Nephron progenitor cell (in vitro differentiated cells): ENCODE data around the gene HORMAD2.
"Not testable (repeated sequence)": the region's sequence is repeated elsewhere in the genome, so short reads cannot be mapped to it uniquely, and the experiment has no call there.

Experiments used
- DNase-seq: peaks from one replicate; pipeline ENCODE4 v3.0.0; 2021
- H3K27ac Mint-ChIP-seq: 2 replicates; pipeline ENCODE4 v1.8.0; 2021; ENCODE audit warnings: mild to moderate bottlenecking, moderate library complexity, mixed read lengths
- H3K27me3 Mint-ChIP-seq: 2 replicates; pipeline ENCODE4 v1.8.0; 2021; ENCODE audit warnings: mild to moderate bottlenecking, low read depth, mixed read lengths; ENCODE audit not compliant: poor library complexity
- H3K36me3 Mint-ChIP-seq: 2 replicates; pipeline ENCODE4 v1.8.0; 2021; ENCODE audit warnings: low read depth, mixed read lengths
- H3K4me1 Mint-ChIP-seq: 2 replicates; pipeline ENCODE4 v1.8.0; 2021; ENCODE audit warnings: mixed read lengths
- H3K4me3 Mint-ChIP-seq: 2 replicates; pipeline ENCODE4 v1.8.0; 2021; ENCODE audit warnings: mild to moderate bottlenecking, moderate library complexity, mixed read lengths
- H3K9me3 Mint-ChIP-seq: 2 replicates; pipeline ENCODE4 v1.8.0; 2021; ENCODE audit warnings: mild to moderate bottlenecking, moderate library complexity, mixed read lengths
- TF ChIP-seq, protein P1 (sequence below): fragments of 200-600 bp; sonication (generic); IDR thresholded peaks from 2 replicates; pipeline ENCODE4 v1.5.0; 2021; ENCODE audit warnings: antibody characterized with exemption

The HORMAD2 gene

DNA sequence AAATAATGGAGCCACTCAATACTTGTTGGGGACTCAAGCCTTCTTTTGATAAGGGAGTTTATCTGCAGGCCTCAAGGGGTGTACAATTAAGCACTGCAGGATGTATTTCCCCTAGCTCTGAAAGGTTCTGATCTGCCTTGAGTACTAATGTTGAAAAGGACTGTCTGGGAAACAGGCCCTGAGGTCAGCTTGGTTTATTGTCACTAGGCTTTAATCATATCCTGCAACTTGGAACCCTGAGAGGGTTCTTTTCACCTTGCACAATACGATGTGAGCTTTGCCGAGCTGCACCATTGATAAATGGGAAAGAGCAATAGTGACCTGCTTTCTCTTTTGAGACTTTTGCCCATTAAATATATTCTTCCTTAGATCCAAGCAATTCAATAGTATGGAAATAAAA lies 31.6 kb upstream of the HORMAD2 start:
- no peaks in the 10 kb centered on the region for H3K4me1 Mint-ChIP-seq
- TF ChIP-seq, protein P1, sequence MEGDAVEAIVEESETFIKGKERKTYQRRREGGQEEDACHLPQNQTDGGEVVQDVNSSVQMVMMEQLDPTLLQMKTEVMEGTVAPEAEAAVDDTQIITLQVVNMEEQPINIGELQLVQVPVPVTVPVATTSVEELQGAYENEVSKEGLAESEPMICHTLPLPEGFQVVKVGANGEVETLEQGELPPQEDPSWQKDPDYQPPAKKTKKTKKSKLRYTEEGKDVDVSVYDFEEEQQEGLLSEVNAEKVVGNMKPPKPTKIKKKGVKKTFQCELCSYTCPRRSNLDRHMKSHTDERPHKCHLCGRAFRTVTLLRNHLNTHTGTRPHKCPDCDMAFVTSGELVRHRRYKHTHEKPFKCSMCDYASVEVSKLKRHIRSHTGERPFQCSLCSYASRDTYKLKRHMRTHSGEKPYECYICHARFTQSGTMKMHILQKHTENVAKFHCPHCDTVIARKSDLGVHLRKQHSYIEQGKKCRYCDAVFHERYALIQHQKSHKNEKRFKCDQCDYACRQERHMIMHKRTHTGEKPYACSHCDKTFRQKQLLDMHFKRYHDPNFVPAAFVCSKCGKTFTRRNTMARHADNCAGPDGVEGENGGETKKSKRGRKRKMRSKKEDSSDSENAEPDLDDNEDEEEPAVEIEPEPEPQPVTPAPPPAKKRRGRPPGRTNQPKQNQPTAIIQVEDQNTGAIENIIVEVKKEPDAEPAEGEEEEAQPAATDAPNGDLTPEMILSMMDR, result no peak
- H3K4me3 Mint-ChIP-seq, result no peak overlapping the region
- DNase-seq, result no peak
- no peaks in the 10 kb centered on the region for H3K36me3 Mint-ChIP-seq
- no peaks in the 10 kb centered on the region for H3K9me3 Mint-ChIP-seq
- peaks cover 3% of the 10 kb centered on the region for H3K27me3 Mint-ChIP-seq
- H3K27ac Mint-ChIP-seq, result no peak overlapping the region

DNA sequence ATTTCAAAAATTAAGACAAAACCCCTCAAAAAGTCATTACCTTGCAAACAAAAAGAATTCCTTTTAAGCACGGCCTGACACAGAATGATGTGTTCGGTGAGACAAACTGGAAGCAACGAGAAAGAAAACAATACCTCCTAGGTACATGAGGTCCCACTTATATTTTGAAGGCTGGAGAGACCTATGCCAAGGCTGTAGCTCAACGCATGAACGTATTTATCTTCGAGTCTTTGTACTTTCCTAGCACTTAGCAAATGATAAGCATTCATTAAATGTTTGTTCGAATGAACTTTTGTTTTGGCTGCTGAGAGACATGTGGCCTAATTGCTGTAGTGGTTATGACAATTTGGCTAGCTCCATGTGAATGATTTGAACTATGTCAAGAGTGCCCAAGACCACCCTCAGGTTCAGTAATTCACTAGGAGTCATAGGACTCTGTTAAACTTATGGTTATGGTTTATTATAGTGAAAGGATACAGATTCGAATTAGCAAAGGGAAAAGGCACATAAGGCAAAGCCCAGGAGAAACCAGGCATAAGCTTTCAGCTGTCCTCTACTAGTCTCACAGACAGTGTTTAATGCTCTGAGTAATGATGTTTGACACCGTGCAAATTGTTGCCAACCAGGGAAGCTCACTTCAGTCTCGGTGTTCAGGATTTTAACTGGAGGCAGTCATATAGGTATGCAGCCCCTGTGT lies 26.0 kb upstream of the HORMAD2 start:
- TF ChIP-seq, protein P1, result no peak
- no peak overlapping the region for H3K27ac Mint-ChIP-seq
- peaks cover 25% of the 10 kb centered on the region for H3K9me3 Mint-ChIP-seq
- H3K36me3 Mint-ChIP-seq, result peaks cover 4% of the 10 kb centered on the region
- H3K27me3 Mint-ChIP-seq, result peaks cover 4% of the 10 kb centered on the region
- H3K4me3 Mint-ChIP-seq, result no peak overlapping the region
- DNase-seq, result no peak
- H3K4me1 Mint-ChIP-seq, result no peaks in the 10 kb centered on the region

- Mint-ChIP-seq H3K4me3 (no peak overlapping the region), H3K4me1 (no peaks in the 10 kb centered on the region), H3K27ac (no peak overlapping the region), H3K9me3 (peaks cover 28% of the 10 kb centered on the region), H3K36me3 (peaks cover 4% of the 10 kb centered on the region), H3K27me3 (peaks cover 4% of the 10 kb centered on the region)
- DNase-seq, result no peak
- TF ChIP-seq, protein P1, result no peak
These were observed 25.5 kb upstream of the HORMAD2 start for GRCh38 chr22:30054764-30055069.

- Mint-ChIP-seq H3K27me3 (peaks cover 4% of the 10 kb centered on the region), H3K9me3 (peaks cover 28% of the 10 kb centered on the region), H3K4me3 (no peak overlapping the region), H3K27ac (no peak overlapping the region), H3K4me1 (no peaks in the 10 kb centered on the region), H3K36me3 (peaks cover 4% of the 10 kb centered on the region)
- TF ChIP-seq, protein P1, result no peak
- DNase-seq, result no peak
These were observed 24.2 kb upstream of the HORMAD2 start for GRCh38 chr22:30056015-30056414.

GRCh38 chr22:30057375-30057774 lies 22.9 kb upstream of the HORMAD2 start:
- H3K36me3 Mint-ChIP-seq, result peaks cover 4% of the 10 kb centered on the region
- peaks cover 4% of the 10 kb centered on the region for H3K27me3 Mint-ChIP-seq
- DNase-seq, result no peak
- no peak overlapping the region for H3K27ac Mint-ChIP-seq
- TF ChIP-seq, protein P1, result no peak
- H3K9me3 Mint-ChIP-seq, result peaks cover 36% of the 10 kb centered on the region
- H3K4me1 Mint-ChIP-seq, result no peaks in the 10 kb centered on the region
- H3K4me3 Mint-ChIP-seq, result no peak overlapping the region

DNA sequence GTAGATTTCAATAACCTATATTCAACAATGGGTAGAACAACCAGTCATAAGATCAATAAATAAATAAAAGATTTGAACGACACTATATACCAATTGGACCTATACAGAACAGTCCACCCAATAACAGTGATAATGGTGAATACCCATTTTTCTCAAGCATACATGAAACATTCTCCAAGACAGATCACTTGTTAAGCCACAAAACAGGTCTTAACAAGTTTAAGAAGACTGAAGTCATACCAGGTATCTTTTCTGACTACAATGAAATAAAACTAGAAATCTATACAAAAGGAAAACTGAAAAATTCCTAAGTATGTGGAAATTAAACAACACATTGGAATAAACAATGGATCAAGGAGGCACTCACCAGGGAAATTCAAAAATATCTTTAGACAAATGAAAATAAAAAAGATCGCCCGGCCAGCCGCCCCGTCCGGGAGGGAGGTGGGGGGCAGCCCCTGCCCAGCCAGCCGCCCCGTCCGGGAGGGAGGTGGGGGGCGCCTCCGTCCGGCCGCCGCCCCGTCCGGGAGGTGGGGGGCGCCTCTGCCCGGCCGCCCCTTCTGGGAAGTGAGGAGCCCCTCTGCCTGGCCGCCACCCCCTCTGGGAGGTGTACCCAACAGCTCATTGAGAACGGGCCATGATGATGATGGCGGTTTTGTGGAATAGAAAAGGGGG lies 20.8 kb upstream of the HORMAD2 start:
- not testable (repeated sequence) for DNase-seq, H3K4me1 Mint-ChIP-seq, H3K27ac Mint-ChIP-seq, H3K27me3 Mint-ChIP-seq, H3K4me3 Mint-ChIP-seq
- Mint-ChIP-seq H3K9me3 (peaks cover 57% of the 10 kb centered on the region), H3K36me3 (peaks cover 10% of the 10 kb centered on the region)

DNA sequence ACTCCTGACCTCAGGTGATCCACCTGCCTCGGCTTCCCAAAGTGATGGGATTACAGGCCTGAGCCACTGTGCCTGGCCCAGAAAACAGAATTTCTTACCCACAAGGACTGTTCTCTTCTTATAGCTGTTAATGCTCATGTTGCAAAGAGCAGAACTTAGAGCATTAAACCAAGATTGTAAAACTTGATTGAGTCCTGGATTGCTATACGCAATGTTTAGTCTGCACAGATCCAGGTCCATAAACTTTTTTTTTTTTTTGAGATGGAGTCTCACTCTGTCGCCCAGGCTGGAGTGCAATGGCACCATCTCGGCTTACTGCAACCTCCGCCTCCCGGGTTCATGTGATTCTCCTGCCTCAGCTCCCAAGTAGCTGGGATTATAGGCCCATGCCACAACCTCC lies 19.2 kb upstream of the HORMAD2 start:
- Mint-ChIP-seq H3K9me3 (peaks cover 68% of the 10 kb centered on the region), H3K36me3 (peaks cover 11% of the 10 kb centered on the region)
- not testable (repeated sequence) for H3K4me3 Mint-ChIP-seq, DNase-seq, H3K27me3 Mint-ChIP-seq, H3K4me1 Mint-ChIP-seq, H3K27ac Mint-ChIP-seq
